H1 (cell line): ENCODE results near the gene ACADSB. TPM values are rescaled to one million over a fixed set of nuclear protein-coding genes. Genes with fewer than 3 reads are reported as not detected.
A peak's percentile ranks its signal among the peaks of the same experiment; 100 is the strongest.

ENCODE experiments used
- CTCF ChIA-PET: fragments of 300-600 bp; sonication (Branson Sonifier 250); formaldehyde crosslinking; loops from one replicate; lab custom pipeline; 2021; ENCODE audit not compliant: partially characterized antibody; lab: Charles Lee
- POLR2A ChIA-PET: fragments of 300-600 bp; sonication (Branson Sonifier 250); formaldehyde crosslinking; loops from one replicate; lab custom pipeline; 2021; ENCODE audit warnings: inconsistent platforms; ENCODE audit not compliant: partially characterized antibody; lab: Charles Lee
- DNase-seq, 2 experiments: peaks; one replicate each; pipeline versions ENCODE4 v3.0.0 to v3.0.0-alpha.2; 2010 to 2022; ENCODE audit warnings: low spot score in 2 of 2, low read depth in 1 of 2, mixed read lengths in 1 of 2
- FAIRE-seq: peaks from 2 replicates; lab custom pipeline; 2011; peaks lifted over from hg19 to GRCh38; lab: Jason Lieb, UNC
- H2AFZ ChIP-seq: 2 replicates; pipeline ENCODE4 v1.8.1; 2012; ENCODE audit warnings: low read length, inconsistent platforms
- H2AK5ac ChIP-seq: 2 replicates; pipeline ENCODE4 v1.6.1; 2013; ENCODE audit warnings: low read depth, low read length
- H2BK120ac ChIP-seq: replicated peaks from 2 replicates; pipeline ENCODE3; 2013; ENCODE audit warnings: low read depth, low read length, inconsistent platforms
- H2BK12ac ChIP-seq: 2 replicates; pipeline ENCODE4 v1.6.1; 2013; ENCODE audit warnings: low read depth, low read length
- H2BK15ac ChIP-seq: 2 replicates; pipeline ENCODE4 v1.6.1; 2013; ENCODE audit warnings: low read length
- H2BK20ac ChIP-seq: 2 replicates; pipeline ENCODE4 v1.6.1; 2013; ENCODE audit warnings: low read length
- H2BK5ac ChIP-seq: 2 replicates; pipeline ENCODE4 v1.6.1; 2013; ENCODE audit warnings: low read depth, low read length
- H3K14ac ChIP-seq: 2 replicates; pipeline ENCODE4 v1.6.1; 2013; ENCODE audit warnings: inconsistent platforms; ENCODE audit not compliant: insufficient read length
- H3K18ac ChIP-seq: 2 replicates; pipeline ENCODE4 v1.6.1; 2013; ENCODE audit warnings: low read length; ENCODE audit errors: extremely low read depth
- H3K23ac ChIP-seq: 2 replicates; pipeline ENCODE4 v1.6.1; 2013; ENCODE audit warnings: inconsistent platforms; ENCODE audit not compliant: insufficient read length
- H3K23me2 ChIP-seq: 2 replicates; pipeline ENCODE4 v1.6.1; 2013; ENCODE audit warnings: low read depth, low read length
- H3K27ac ChIP-seq: 2 replicates; pipeline ENCODE4 v1.6.1; 2011; ENCODE audit warnings: low read depth, low read length, inconsistent platforms
- H3K27me3 ChIP-seq, 4 experiments: replicated peaks in 1 of 4; 1 replicate in 1 of 4; 2 replicates in 3 of 4; pipeline versions ENCODE4 v1.6.1 to v1.8.1; 2011 to 2013; ENCODE audit warnings: low read length in 3 of 4, mild to moderate bottlenecking in 3 of 4, inconsistent platforms in 2 of 4, mixed read lengths in 2 of 4, moderate library complexity in 1 of 4; ENCODE audit not compliant: control insufficient read depth in 3 of 4, insufficient read depth in 3 of 4; ENCODE audit errors: extremely low read depth in 1 of 4
- H3K36me3 ChIP-seq, 4 experiments: 2 replicates each; pipeline versions ENCODE4 v1.6.1 to v1.8.1; 2011 to 2013; ENCODE audit warnings: mild to moderate bottlenecking in 4 of 4, low read length in 3 of 4, moderate library complexity in 2 of 4, control low read depth in 1 of 4, inconsistent platforms in 1 of 4; ENCODE audit not compliant: insufficient read depth in 4 of 4, control insufficient read depth in 2 of 4
- H3K4ac ChIP-seq: replicated peaks from 2 replicates; pipeline ENCODE3; 2013; ENCODE audit warnings: low read length, low read depth, mixed read lengths, inconsistent platforms; ENCODE audit not compliant: insufficient read length
- H3K4me1 ChIP-seq, 4 experiments: replicated peaks in 1 of 4; 1 replicate in 1 of 4; 2 replicates in 3 of 4; pipeline versions ENCODE4 v1.6.1 to v1.8.1; 2011 to 2013; ENCODE audit warnings: low read length in 3 of 4, inconsistent platforms in 2 of 4, mixed read lengths in 1 of 4; ENCODE audit not compliant: insufficient read depth in 4 of 4, control insufficient read depth in 3 of 4
- H3K4me2 ChIP-seq, 2 experiments: 2 replicates each; pipeline versions ENCODE4 v1.6.1 to v1.8.1; 2011 to 2013; ENCODE audit warnings: low read depth in 2 of 2, low read length in 2 of 2, control low read depth in 1 of 2, inconsistent platforms in 1 of 2, mild to moderate bottlenecking in 1 of 2; ENCODE audit not compliant: insufficient read depth in 1 of 2
- H3K4me3 ChIP-seq, 4 experiments: fragments of 200-600, 300-600 bp in 1 of 4; sonication (generic), shearing (Covaris generic), sonication (Bioruptor Twin) in 1 of 4; 2 replicates each; pipeline versions ENCODE4 v1.5.1 to v1.8.1; 2011 to 2016; ENCODE audit warnings: low read length in 4 of 4, low read depth in 3 of 4, control low read depth in 2 of 4, inconsistent platforms in 2 of 4, mild to moderate bottlenecking in 2 of 4, mixed read lengths in 1 of 4, moderate library complexity in 1 of 4; ENCODE audit not compliant: insufficient read depth in 2 of 4; ENCODE audit errors: extremely low read depth in 1 of 4
- H3K56ac ChIP-seq: replicated peaks from 2 replicates; pipeline ENCODE3; 2013; ENCODE audit warnings: low read depth, mild to moderate bottlenecking, mixed read lengths, low read length, inconsistent platforms; ENCODE audit not compliant: insufficient read length
- H3K79me1 ChIP-seq: 2 replicates; pipeline ENCODE4 v1.6.1; 2013; ENCODE audit warnings: low read depth, low read length, control low read depth
- H3K79me2 ChIP-seq, 2 experiments: 2 replicates each; pipeline versions ENCODE4 v1.6.1 to v1.8.1; 2012 to 2013; ENCODE audit warnings: low read length in 2 of 2, mild to moderate bottlenecking in 2 of 2, inconsistent platforms in 1 of 2; ENCODE audit not compliant: insufficient read depth in 2 of 2, control insufficient read depth in 1 of 2
- H3K9ac ChIP-seq, 4 experiments: replicated peaks in 1 of 4; 1 replicate in 1 of 4; 2 replicates in 3 of 4; pipeline versions ENCODE4 v1.6.1 to v1.8.1; 2011 to 2013; ENCODE audit warnings: low read depth in 3 of 4, low read length in 3 of 4, control low read depth in 2 of 4, mild to moderate bottlenecking in 2 of 4, moderate library complexity in 2 of 4, inconsistent platforms in 1 of 4; ENCODE audit errors: extremely low read depth in 1 of 4
- H3K9me3 ChIP-seq, 2 experiments: 2 replicates each; pipeline versions ENCODE4 v1.6.1 to v1.8.1; 2012 to 2013; ENCODE audit warnings: mild to moderate bottlenecking in 2 of 2, moderate library complexity in 2 of 2, control low read depth in 1 of 2, inconsistent platforms in 1 of 2, low read depth in 1 of 2, low read length in 1 of 2, mixed read lengths in 1 of 2; ENCODE audit not compliant: insufficient read depth in 2 of 2
- H4K20me1 ChIP-seq, 2 experiments: replicated peaks in 1 of 2; 2 replicates each; pipeline versions ENCODE3 to v1.8.1; 2011 to 2013; ENCODE audit warnings: inconsistent platforms in 2 of 2, low read length in 2 of 2, mild to moderate bottlenecking in 1 of 2; ENCODE audit not compliant: insufficient read depth in 2 of 2, control insufficient read depth in 1 of 2
- H4K5ac ChIP-seq: 2 replicates; pipeline ENCODE4 v1.6.1; 2013; ENCODE audit warnings: low read length, low read depth, mixed read lengths, inconsistent platforms; ENCODE audit not compliant: insufficient read length
- H4K8ac ChIP-seq: 2 replicates; pipeline ENCODE4 v1.8.0; 2013; ENCODE audit warnings: mild to moderate bottlenecking, moderate library complexity, low read length, inconsistent platforms; ENCODE audit not compliant: insufficient read depth; ENCODE audit errors: extremely low read depth
- H4K91ac ChIP-seq: replicated peaks from 2 replicates; pipeline ENCODE3; 2013; ENCODE audit warnings: low read length, mixed read lengths, inconsistent platforms; ENCODE audit not compliant: insufficient read length
- CBX5 ChIP-seq: fragments of 300-800, 300-1000 bp; sonication (generic); IDR thresholded peaks from 2 replicates; pipeline ENCODE4 v1.7.1; 2016; ENCODE audit warnings: antibody characterized with exemption, low read length, low read depth
- WGBS, 2 experiments: shearing (Covaris generic) in 1 of 2; methylation state at CpG; one replicate each; pipeline versions ENCODE4 v1.1.6 to v1.1.7; 2013 to 2015; ENCODE audit warnings: low lambda C conversion rate in 2 of 2, mixed read lengths in 2 of 2, inconsistent platforms in 1 of 2, low coverage in 1 of 2, missing lambda C conversion rate in 1 of 2; ENCODE audit not compliant: insufficient replicate concordance in 2 of 2, insufficient coverage in 1 of 2, insufficient read length in 1 of 2; ENCODE audit errors: extremely low coverage in 1 of 2, missing lambda C conversion rate in 1 of 2; 5-methylcytosine and 5-hydroxymethylcytosine counted together
- polyA plus RNA-seq, 7 experiments: library from polyadenylated mRNA; depleted of rRNA in 3 of 7; stranded (reverse) in 5 of 7; unstranded in 2 of 7; fragments of >200 nt in 5 of 7; fragments of 200-250 nt in 2 of 7; gene quantifications; 1 replicate in 5 of 7; 2 replicates in 1 of 7; 4 replicates in 1 of 7; pipeline versions ENCODE4 v1.2.1 to v1.2.3, GENCODE V29; 2011 to 2013; ENCODE audit warnings: missing spikeins in 2 of 7, mixed read lengths in 2 of 7
- total RNA-seq: library from RNA; stranded (reverse); fragmentation: NEBNext Ultra II Directional; extraction: Animal tissue kit (Norgen Biotek cat#: 25700); gene quantifications from 2 replicates; pipeline ENCODE4 v1.2.1, GENCODE V29; 2021

ACADSB gene
- total and polyA plus RNA-seq, 2 of the 8 experiments (the other 6 are each of a cell fraction or from before 2014, with no cell fraction given), result 5.6 to 11.2 TPM

DNA sequence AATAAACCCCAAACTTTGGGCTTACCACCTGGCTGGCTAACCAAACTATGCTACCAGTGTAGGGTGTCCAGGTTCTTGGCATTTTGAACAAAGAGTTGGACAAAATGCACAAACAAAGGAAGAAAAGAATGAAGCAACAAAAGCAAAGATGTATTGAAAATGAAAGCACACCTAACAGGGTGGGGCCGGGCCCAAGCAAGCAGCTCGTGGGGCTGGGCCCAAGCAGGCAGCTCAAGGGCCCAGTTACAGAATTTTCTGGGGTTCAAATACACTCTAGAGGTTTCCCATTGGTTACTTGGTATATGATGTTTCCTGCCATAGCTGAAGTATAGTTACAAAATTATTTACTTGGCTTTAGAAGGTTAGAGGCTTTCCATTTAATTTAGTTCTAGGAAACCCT is 15.7 kb downstream of the ACADSB start:
- Histone ChIP-seq H2AK5ac (no peak overlapping the region), H3K4ac (no peak overlapping the region), H3K27me3 (no peaks in the 10 kb centered on the region; a peak in 2 of 7 replicates), H2BK120ac (no peak overlapping the region), H3K56ac (no peak overlapping the region), H3K14ac (no peak overlapping the region), H4K5ac (no peak overlapping the region), H3K9me3 (no peaks in the 10 kb centered on the region), H2BK12ac (no peak overlapping the region), H2BK15ac (no peak overlapping the region), H3K4me2 (no peak overlapping the region), H3K27ac (no peak overlapping the region), H3K4me1 (peaks cover 0 to 11% (median 1%) of the 10 kb centered on the region in 4 experiments; a peak in 3 of 7 replicates), H3K23ac (no peak overlapping the region), H3K36me3 (no peaks in the 10 kb centered on the region), H2BK20ac (no peak overlapping the region), H3K79me1 (no peaks in the 10 kb centered on the region), H3K4me3 (no peak overlapping the region), H4K8ac (no peak overlapping the region), H2AFZ (no peak overlapping the region), H3K18ac (no peak overlapping the region), H4K91ac (no peak overlapping the region), H2BK5ac (no peak overlapping the region), H3K79me2 (no peaks in the 10 kb centered on the region), H3K9ac (no peak overlapping the region), H3K23me2 (no peaks in the 10 kb centered on the region), H4K20me1 (peaks cover 0 to 2% of the 10 kb centered on the region in 2 experiments)
- DNase-seq, result no peak
- no peak for TF ChIP-seq CBX5
- 100% methylated on average over 2 of the region's 2 CpGs; no CpG with 5 or more reads in 1 of the 2 experiments for WGBS, 2 experiments
- peak; percentile 70 for FAIRE-seq
- CTCF ChIA-PET, result interaction anchor here (0.9 to 1.7 kb wide), 3 partner anchors 19 to 549 kb away, joined by 3 to 8 read pairs (median 3); no protein-coding TSS in a partner anchor
- POLR2A ChIA-PET, result no interaction called here
